Measurements from ENCODE around the gene ACVR1B.

The ACVR1B gene

DNA sequence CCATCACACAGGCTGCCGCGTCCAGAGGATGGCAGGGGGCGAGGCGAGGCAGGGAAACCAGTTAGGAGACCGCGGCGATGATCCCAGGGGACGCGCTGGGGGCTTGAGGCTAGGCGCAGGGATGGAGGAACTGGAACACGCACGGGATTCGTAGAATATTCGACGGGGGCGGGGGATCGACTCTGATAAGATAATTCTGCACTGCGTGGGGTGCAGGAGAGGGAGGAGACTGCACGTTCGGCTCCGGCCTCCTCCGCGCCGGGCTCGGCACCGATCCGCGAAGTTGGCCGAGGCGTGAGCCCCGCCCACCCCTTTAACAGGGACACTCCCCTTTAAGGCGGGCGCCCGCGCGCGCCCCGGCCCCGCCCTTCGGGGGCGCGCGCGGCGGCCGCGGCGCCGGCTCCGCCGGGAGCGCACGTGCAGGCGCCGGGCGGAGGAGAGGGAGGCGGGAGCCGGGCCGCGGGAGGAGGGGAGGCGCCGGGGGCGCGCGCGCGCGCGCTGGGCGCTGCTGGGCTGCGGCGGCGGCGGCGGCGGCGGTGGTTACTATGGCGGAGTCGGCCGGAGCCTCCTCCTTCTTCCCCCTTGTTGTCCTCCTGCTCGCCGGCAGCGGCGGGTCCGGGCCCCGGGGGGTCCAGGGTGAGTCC is at the start of gene ACVR1B:
ACVR1B (plus strand) TSS at position 501 of the 644 bp plus-strand sequence; CDS start at position 546, 45 bp downstream.
- peak; percentile 91 to 98 (median 95) for DNase-seq

DNA sequence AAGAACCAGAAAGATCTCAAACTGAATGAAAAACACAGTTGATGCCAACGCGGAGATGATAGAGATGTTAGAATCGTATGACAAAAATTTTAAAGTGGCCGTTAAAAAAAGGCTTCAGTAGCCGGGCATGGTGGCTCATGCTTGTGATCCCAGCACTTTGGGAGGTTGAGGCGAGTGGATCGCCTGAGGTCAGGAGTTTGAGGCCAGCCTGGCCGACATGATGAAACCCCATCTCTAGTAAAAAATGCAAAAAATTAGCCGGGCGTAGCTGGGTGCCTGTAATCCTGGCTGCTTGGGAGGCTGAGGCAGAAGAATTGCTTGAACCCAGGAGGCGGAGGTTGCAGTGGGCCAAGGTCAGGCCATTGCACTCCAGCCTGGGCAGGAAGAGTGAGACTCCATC is 49.6 kb upstream of the ACVR1B start:
- DNase-seq = no peak

DNA sequence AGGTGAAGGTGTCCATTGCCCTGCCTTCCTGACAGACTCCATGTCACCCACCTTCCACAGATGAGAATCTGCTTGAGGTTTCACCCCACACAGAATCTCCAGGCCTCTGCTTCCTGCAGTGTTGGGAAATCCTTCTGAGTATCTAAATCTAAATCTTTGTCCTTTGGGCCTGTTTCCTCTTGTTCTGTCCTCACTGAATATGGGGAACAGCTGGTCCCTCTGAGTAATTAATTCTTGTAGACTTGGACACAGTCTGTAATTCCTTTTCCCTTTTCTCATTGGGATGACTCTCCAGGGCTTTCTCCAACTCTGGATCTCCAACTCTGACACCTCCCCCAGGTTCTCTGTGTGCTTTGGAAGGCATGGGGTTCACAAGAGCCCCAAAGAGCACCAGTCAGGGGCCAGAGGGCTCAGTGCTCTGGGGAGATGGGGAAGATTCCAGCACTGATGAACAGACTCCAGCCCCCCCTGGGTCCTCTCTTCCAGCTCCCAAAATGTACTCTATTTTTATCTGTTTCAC is 46.5 kb upstream of the ACVR1B start:
- DNase-seq = peak; percentile 39 to 54 (median 49)

DNA sequence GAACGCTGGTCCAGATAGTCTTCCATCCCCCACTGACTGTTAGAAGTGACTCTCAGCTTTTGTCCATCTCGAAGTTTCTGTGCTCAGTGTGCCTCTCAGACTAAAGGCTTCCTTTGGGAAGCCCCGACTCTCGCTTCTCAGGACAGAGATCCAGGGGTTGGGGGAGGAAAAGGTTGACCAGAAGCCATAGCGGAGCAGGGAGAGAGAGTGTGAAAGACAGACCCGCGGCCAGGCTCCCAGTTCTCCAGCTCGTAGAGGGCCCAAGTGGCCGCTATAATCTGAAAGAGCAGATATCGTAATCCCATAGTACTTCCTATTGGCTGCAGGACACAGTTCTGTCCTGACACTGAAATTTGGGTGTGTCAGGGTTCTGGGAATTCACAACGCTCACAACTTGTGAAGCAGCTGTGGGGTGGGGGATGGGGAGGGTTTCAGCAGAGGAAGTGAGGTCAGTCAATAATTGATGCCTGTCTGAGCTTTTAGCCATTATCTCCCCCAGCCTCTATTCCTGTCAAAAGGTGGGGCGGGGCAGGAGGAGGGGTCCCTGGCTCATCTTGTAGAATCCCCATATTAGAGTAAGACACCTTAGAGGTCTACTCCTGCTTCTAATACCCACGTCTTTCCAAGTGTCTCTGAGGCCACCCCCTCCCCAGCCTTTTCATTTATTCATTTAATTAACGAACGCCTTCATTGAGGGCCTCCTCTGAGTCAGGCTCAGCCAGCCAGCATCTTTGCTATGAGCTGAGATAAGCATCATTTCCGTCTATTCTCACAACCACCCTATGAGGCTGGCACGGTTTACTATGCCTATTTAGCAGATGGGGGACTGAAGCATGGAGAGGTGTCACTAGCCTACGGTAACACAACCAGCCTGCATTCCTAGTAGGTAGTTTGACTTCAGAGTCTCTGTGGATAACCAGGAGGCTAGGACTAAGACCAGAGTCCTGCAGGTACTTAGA is 45.7 kb upstream of the ACVR1B start:
- peak; percentile 56 to 75 (median 61) for DNase-seq

DNA sequence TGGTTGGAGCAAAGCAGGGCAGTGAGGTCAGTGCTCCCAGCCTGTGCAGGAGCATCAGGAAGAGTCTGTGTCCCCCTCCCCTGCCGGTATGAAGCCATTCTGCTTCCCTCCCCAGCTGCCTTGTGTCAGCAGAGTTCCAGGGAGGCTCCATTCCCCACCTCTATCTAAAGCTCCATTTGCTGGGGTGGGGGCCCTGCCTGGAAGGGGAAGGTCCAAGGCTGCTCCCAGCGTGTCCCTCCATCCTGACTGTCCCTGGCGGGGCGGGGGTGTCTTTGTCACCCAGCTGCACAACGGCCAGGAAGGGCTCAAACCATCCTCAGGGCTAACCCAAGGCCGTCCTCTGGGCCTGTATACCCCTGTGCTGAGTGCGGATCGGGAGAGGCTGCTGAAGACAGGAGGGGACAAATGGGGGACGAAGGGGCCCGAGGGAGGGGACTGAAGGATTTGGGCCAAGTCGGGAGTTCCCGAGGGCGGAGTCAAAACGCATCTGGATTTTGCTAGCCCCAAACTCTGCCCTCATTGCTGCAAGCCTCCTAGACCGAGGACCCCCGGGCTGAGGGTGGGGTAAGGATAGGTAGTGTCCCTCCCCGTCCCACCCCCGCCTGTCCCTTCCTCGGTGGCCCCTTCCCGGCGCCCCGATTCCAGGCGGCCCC is 44.9 kb upstream of the ACVR1B start:
- DNase-seq = no peak

DNA sequence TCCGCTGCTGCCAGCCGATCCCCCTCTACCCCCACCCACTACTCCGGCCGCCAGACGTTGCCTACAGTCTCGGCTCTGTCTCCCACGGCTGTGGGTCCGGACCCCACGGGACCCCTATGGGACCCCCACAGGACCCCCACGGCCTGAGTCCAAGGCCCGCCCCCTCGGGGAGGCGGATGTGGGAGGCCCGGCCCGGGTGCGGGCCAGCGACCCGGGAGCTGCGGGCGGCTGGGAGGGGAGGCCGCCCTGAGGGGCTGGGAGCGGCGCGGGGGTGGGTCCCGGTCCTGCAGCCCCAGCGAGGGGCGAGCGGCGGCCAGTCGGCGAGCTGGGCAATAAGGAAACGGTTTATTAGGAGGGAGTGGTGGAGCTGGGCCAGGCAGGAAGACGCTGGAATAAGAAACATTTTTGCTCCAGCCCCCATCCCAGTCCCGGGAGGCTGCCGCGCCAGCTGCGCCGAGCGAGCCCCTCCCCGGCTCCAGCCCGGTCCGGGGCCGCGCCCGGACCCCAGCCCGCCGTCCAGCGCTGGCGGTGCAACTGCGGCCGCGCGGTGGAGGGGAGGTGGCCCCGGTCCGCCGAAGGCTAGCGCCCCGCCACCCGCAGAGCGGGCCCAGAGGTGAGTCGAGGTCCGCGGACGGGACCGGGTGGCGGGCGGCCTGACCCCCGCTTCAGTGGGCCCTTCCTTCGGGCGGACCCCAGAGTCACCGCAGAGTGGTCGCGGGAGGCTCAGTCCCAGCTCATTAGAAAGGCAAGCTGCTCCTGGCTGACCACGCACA is 44.2 kb upstream of the ACVR1B start, which contains the start of gene ACVRL1:
ACVRL1 (plus strand) TSS at position 422 of the 773 bp plus-strand sequence. CDS start 4,971 bp downstream, outside the sequence.
- DNase-seq = no peak

DNA sequence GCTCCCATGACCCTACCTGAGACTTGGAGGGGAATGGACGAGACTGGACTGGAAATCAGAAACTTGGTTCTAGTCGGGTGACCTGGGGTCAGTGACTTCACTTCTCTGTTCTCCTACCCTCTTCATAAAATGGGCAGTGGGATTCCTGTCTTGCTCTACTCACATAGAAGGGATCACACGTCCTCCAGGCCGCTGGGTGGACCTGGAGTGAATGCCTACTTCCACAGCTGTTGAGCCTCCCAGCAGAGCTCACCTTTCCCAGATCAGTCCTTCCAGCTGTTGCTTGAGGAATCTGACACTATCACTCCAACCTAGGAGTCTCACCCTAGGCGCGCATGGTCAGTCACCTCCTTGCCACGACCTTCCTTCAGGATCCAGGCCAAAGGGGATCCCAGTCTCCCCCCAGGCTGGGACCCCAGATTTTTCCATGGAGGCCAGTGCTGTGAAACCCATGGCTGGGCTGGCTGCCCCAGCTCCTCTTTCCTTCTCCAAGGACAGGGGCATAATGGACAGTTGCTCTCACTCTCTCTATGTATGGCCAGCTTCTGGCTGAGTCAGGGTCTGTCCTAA is 43.6 kb upstream of the ACVR1B start:
- DNase-seq = no peak

DNA sequence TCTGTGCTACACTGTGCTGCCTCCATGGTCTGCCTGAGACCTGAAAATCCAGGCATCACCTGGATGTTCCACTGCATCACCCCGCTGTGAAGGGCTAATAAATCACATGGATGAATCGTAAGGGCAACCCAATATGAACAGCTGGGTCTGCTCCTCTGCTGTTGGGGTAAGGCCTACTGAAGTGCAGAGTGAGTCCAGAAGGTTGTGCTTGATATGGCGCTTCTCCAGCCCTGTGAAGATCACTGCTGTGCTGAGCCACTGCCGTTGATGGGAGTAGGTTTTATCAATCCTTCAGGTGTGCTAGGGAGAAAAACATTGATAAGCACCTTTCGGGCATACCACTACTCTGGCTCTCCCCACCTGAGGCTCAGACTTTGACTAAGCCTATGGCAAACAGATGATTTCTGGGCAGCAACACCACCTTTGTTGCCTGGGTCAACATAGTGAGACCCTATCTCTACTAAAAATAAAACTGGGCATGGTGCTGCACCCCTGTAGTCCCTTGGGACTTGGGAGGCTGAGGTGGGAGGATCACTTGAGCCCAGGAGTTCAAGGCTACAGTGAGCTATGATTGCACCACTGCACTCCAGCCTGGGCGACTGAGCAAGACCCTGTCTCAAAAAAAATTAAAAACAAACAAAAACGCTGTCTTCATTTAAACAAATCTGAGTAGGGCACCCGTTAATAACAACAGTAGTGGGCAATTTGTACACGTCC is 42.5 kb upstream of the ACVR1B start:
- DNase-seq = no peak

DNA sequence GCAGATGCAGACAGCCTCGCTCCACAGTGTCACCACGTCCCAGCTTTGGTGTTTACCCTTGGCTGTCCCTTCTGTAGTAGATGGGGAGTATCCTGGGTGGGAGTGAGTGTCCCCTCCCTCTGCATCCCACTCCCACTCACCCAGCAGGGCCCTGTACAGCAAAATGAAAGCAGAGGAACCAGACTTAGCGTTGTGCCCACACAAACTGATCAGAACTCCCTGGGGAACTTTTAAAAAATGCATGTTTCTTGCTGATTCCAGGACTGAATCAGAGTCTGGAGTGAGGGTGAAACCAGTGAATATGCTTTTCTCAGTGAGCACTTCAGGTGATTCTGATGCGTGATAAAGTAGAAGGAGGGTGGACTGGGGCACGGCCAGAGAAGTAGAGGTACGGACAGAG is 41.3 kb upstream of the ACVR1B start:
- peak in 2 of 3 donors; percentile 32 to 47 for DNase-seq

DNA sequence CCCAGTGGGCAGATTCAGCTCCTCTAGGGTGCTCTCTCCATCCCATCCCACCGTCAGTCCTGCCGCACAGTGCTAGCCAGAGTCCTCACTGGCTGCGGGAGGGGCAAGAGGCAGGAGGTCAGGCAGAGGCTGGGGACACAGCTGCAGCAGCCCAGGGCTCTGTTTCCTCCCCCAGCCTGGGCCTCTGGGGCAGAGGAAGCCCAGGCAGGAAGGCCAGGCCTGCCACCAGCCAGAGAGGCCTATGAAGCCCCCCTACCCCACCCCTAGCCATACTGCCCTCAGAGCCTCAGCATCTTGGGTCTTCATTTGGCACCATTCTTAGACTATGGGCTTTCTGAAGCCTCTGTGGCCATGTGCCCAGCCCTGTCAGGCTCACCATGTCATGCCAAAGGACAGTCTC is 40.8 kb upstream of the ACVR1B start:
- DNase-seq = no peak

DNA sequence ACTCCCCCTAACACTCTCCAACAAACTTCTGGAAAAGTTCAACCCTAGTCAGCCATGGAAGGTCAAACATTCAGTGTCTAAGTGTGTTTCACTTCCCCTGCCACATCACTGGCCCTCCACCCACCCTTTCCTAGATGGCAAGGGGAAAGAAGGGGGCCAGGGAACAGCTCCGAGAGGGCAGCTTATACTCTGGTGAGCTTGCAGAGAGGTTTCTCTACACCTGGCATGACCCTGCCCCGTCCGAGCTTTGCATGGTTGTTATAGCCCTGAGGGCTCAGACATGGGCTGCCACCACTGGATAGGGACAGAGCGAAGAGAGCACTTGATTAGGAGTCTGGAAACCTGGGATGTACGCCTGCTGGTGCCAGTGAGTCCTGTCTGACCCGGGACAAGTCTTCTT is 40.2 kb upstream of the ACVR1B start:
- peak; percentile 78 to 83 (median 82) for DNase-seq

DNA sequence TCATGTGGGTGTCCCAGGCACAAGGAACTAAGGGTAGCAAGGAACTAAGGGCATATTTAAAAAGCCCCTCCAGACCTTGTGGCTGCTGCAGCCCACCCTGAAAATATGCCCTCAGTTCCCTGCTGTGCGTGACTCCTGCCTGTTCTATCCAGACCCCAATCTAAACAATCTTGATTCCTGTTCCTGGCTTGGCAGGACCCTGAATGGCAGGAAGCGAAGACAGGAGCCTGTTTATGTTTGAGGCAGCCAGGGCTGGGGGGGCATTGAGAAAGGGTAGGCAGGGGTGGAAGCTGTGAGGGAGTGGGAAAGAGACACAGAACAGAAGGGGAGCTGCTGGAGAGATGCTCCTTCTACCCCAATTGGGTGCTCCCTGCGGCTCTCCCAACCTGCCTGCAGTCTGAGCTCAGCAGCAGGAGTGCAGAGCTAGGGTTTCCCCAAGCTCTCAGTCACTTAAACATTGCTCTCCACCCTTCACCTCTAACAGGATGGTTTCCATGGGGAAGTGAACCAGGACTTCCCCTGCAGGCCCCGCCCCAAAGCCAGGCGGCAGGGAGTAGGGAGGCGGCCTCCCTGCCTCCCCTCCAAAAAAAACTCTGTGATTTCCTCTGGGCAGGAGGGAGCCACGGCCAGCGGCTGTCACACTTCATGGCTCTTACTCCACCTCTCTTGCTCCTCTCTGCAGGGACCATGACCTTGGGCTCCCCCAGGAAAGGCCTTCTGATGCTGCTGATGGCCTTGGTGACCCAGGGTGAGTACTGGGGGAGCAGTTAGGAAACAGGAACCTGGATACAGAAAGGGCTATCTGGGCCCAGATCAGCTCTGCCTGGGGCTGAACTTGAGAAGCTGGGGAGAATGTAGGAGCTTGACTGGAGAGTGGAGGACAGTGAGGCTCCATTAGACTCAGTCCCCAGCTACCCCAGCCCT is 39.4 kb upstream of the ACVR1B start:
- DNase-seq = peak; percentile 90 to 92 (median 90)

DNA sequence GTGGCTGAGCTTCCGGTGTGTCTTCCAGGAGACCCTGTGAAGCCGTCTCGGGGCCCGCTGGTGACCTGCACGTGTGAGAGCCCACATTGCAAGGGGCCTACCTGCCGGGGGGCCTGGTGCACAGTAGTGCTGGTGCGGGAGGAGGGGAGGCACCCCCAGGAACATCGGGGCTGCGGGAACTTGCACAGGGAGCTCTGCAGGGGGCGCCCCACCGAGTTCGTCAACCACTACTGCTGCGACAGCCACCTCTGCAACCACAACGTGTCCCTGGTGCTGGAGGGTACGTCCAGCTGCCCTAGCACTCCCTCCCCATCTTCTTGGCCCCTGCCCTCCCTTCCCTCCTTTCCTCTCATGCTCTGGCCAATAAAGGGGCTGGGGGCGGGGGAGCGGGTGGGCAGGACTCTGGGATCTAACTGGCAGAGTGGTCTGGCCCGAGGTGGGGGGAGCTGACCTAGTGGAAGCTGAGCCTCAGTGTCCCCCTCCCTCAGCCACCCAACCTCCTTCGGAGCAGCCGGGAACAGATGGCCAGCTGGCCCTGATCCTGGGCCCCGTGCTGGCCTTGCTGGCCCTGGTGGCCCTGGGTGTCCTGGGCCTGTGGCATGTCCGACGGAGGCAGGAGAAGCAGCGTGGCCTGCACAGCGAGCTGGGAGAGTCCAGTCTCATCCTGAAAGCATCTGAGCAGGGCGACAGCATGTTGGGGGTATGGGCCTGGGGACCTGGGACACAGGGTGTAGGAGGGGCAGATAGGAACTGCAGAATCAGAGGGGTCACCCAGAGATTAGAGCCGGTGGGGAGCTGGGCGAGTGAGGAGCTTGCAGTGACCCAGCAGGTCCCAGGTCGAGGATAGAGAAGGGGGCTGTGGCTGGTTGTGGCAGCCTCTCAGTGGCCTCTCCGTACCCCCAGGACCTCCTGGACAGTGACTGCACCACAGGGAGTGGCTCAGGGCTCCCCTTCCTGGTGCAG is 38.1 kb upstream of the ACVR1B start:
- DNase-seq = no peak

DNA sequence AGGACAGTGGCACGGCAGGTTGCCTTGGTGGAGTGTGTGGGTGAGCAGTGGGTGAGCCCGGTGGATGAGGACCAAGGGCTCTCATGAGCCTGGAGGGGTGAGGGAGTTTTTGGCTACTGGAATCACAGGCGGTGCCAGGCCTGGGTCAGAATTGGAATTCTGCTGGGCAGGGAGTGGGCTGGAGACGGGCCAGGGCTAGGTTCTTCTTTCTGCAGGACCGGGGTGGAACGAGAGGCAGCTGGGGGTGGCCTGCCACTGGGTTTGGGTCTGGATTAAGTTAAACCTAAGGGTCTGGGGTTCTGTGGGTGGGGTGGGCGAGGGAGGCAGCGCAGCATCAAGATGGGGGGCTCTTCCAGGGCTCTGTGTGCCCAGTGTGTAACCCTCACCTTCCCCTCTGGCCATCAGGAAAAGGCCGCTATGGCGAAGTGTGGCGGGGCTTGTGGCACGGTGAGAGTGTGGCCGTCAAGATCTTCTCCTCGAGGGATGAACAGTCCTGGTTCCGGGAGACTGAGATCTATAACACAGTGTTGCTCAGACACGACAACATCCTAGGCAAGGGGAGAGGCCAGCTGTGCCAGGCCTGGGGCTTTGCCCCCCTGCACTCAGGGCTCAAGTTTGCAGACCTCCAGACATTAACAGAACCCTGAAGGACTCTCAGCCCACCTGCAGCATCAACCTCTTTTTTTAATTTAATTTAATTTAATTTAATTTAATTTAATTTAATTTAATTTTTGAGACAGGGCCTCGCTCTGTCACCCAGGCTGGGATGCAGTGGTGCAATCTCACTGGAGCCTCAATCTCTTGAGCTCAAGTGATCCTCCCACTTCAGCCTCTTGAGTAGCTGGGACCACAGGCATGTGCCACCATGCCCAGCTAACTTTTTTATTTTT is 37.2 kb upstream of the ACVR1B start:
- DNase-seq = no peak

DNA sequence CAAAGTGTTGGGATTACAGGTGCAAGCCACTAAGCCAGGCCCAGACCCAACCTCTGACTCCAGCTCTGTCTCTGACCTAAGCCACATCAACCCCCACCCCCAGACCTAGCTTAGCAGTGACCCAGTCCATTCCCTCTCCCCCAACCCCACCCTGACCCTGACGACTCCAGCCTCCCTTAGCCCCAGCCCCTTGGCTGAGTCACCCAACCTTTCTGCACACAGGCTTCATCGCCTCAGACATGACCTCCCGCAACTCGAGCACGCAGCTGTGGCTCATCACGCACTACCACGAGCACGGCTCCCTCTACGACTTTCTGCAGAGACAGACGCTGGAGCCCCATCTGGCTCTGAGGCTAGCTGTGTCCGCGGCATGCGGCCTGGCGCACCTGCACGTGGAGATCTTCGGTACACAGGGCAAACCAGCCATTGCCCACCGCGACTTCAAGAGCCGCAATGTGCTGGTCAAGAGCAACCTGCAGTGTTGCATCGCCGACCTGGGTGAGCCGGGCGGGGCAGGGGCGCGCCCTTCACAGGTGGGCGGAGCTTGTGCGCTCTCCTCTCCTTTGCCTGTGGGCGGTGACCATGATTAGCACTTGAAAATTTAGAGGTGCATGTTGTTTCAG is 36.4 kb upstream of the ACVR1B start:
- DNase-seq = no peak

DNA sequence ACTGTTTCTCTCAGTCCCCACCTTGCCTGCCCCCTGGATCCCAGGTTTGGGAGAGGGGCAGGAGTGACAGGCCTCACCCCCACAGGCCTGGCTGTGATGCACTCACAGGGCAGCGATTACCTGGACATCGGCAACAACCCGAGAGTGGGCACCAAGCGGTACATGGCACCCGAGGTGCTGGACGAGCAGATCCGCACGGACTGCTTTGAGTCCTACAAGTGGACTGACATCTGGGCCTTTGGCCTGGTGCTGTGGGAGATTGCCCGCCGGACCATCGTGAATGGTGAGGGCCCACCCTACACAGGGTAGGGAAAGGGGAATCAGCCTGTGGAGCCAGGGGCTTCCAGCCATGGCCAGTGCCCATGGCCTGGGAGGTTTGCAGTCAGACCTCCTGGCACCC is 35.5 kb upstream of the ACVR1B start:
- DNase-seq = no peak

DNA sequence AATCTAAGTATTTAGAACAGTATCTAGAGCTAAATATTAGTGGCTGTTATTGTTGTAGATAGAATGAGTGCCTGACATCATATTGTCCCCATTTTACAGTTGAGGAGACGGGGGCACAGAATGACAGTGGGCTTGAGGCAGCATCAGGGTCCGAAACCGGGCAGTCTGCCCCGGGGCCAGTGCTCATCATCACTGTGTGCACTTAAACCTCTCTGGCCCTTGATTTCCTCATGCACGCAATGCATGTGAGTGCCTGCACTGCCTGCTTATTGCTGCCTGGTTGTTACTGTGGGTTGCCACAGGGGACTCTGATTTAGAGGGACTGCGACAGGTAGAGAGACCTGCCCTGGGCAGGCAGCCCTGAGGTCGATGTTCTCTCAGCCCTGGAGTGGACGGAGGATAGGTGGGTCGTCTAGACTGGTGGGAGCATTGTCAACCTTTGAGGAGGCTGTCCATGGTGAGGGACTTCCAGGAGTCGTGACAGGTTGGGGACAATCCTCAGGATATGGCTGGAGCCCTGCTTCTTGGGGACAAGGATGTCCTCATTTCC is 34.4 kb upstream of the ACVR1B start:
- DNase-seq = no peak
